ENCODE results near the gene GRAP. TPM values are rescaled to one million over a fixed set of nuclear protein-coding genes. Genes with fewer than 3 reads are reported as not detected.

Gene GRAP
- total and polyA plus RNA-seq, 2 experiments from 2014 or later: 0.24 TPM; not detected in 1

DNA sequence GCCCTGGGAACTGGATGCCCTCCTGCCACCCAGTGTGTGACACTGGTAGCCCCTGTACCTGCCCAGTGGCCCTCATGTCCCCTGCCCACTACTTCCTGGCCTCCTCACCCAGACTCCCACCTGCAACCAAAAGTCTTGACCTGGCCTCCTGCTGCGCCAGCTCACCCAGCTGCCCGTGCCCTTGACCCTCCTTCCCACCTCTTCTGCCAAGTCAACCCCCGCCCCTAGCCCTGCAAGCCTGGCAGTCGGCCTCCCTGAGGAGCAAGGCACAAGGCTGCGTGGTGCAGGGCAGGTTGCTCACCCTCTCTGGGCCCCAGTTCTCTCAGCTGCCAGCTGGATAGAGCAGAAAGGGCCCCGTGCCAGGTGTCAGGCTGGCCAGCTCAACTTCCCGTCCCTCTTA is 29.9 kb downstream of the GRAP start:
- peaks cover 8% of the 10 kb centered on the region for H3K4me1 Mint-ChIP-seq
- peaks cover 4% of the 10 kb centered on the region for H3K27me3 Mint-ChIP-seq (ENCODE audit: insufficient read depth, low read depth, poor library complexity)
- Histone ChIP-seq H4K20me1 (replicated peaks; ENCODE audit: insufficient read depth) (no peaks in the 10 kb centered on the region), H3K79me2 (replicated peaks; ENCODE audit: insufficient read depth) (no peaks in the 10 kb centered on the region), H3F3A (replicated peaks; ENCODE audit: low read depth) (no peaks in the 10 kb centered on the region), H2AFZ (no peak overlapping the region), H3K36me3 (ENCODE audit: insufficient read depth) (no peaks in the 10 kb centered on the region), H3K27me3 (ENCODE audit: insufficient read depth) (no peaks in the 10 kb centered on the region), H3K4me3 (no peak overlapping the region), H3K9me2 (ENCODE audit: insufficient read depth) (no peaks in the 10 kb centered on the region), H3K4me2 (no peak overlapping the region), H3K4me1 (ENCODE audit: insufficient read depth) (no peaks in the 10 kb centered on the region), H3K27ac (ENCODE audit: low read depth) (no peak overlapping the region)
- no peak overlapping the region for H3K27ac Mint-ChIP-seq
- H3K9me3 Mint-ChIP-seq: no peaks in the 10 kb centered on the region
- no peaks in the 10 kb centered on the region for H3K36me3 Mint-ChIP-seq (ENCODE audit: low read depth)
- H3K4me3 Mint-ChIP-seq: no peak overlapping the region
- no peak for TF ChIP-seq JUNB (IDR thresholded peaks at IDR 0.05; ENCODE audit: unreplicated experiment)
- TF ChIP-seq NANOG (IDR thresholded peaks at IDR 0.05; ENCODE audit: borderline replicate concordance): no peak
- no peak for TF ChIP-seq STAT1 (IDR thresholded peaks at IDR 0.05; ENCODE audit: unreplicated experiment)
- TF ChIP-seq, protein P1, sequence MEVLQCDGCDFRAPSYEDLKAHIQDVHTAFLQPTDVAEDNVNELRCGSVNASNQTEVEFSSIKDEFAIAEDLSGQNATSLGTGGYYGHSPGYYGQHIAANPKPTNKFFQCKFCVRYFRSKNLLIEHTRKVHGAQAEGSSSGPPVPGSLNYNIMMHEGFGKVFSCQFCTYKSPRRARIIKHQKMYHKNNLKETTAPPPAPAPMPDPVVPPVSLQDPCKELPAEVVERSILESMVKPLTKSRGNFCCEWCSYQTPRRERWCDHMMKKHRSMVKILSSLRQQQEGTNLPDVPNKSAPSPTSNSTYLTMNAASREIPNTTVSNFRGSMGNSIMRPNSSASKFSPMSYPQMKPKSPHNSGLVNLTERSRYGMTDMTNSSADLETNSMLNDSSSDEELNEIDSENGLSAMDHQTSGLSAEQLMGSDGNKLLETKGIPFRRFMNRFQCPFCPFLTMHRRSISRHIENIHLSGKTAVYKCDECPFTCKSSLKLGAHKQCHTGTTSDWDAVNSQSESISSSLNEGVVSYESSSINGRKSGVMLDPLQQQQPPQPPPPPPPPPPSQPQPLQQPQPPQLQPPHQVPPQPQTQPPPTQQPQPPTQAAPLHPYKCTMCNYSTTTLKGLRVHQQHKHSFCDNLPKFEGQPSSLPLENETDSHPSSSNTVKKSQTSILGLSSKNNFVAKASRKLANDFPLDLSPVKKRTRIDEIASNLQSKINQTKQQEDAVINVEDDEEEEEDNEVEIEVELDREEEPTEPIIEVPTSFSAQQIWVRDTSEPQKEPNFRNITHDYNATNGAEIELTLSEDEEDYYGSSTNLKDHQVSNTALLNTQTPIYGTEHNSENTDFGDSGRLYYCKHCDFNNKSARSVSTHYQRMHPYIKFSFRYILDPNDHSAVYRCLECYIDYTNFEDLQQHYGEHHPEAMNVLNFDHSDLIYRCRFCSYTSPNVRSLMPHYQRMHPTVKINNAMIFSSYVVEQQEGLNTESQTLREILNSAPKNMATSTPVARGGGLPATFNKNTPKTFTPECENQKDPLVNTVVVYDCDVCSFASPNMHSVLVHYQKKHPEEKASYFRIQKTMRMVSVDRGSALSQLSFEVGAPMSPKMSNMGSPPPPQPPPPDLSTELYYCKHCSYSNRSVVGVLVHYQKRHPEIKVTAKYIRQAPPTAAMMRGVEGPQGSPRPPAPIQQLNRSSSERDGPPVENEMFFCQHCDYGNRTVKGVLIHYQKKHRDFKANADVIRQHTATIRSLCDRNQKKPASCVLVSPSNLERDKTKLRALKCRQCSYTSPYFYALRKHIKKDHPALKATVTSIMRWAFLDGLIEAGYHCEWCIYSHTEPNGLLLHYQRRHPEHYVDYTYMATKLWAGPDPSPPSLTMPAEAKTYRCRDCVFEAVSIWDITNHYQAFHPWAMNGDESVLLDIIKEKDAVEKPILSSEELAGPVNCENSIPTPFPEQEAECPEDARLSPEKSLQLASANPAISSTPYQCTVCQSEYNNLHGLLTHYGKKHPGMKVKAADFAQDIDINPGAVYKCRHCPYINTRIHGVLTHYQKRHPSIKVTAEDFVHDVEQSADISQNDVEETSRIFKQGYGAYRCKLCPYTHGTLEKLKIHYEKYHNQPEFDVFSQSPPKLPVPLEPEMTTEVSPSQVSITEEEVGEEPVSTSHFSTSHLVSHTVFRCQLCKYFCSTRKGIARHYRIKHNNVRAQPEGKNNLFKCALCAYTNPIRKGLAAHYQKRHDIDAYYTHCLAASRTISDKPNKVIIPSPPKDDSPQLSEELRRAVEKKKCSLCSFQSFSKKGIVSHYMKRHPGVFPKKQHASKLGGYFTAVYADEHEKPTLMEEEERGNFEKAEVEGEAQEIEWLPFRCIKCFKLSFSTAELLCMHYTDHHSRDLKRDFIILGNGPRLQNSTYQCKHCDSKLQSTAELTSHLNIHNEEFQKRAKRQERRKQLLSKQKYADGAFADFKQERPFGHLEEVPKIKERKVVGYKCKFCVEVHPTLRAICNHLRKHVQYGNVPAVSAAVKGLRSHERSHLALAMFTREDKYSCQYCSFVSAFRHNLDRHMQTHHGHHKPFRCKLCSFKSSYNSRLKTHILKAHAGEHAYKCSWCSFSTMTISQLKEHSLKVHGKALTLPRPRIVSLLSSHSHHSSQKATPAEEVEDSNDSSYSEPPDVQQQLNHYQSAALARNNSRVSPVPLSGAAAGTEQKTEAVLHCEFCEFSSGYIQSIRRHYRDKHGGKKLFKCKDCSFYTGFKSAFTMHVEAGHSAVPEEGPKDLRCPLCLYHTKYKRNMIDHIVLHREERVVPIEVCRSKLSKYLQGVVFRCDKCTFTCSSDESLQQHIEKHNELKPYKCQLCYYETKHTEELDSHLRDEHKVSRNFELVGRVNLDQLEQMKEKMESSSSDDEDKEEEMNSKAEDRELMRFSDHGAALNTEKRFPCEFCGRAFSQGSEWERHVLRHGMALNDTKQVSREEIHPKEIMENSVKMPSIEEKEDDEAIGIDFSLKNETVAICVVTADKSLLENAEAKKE (CRISPR knock-in tag; IDR thresholded peaks at IDR 0.05): no peak
- no peak for TF ChIP-seq ZNF331 (CRISPR knock-in tag; IDR thresholded peaks at IDR 0.05; ENCODE audit: low read depth)
- ATAC-seq: no peak
- no peak for DNase-seq (ENCODE audit: low spot score)

DNA sequence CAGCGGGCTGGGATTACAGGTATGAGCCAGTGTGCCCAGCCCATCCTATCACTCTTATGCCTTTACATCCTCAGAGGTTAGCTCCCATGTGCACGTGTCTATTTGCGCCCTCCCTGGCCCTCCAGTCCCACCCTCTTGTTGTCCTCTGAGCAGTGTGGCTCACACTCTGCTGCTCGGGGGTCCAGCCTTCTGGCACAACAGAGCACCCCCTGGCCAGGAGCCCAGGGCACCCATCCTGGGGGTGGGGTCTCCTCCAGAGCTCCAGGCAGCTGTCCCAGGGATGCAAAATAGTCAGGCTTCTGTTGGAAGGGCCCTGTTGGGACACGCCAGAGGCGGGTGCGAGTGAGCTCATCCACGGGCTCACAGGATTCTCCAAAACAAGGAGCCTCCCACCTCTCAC is 30.5 kb downstream of the GRAP start:
- Mint-ChIP-seq H3K4me1 (peaks cover 9% of the 10 kb centered on the region), H3K36me3 (ENCODE audit: low read depth) (no peaks in the 10 kb centered on the region), H3K4me3 (no peak overlapping the region), H3K27me3 (ENCODE audit: insufficient read depth, low read depth, poor library complexity) (peaks cover 6% of the 10 kb centered on the region), H3K9me3 (no peaks in the 10 kb centered on the region), H3K27ac (no peak overlapping the region)
- H3K27me3 ChIP-seq (ENCODE audit: insufficient read depth): no peaks in the 10 kb centered on the region
- no peaks in the 10 kb centered on the region for H3F3A ChIP-seq (replicated peaks; ENCODE audit: low read depth)
- H3K9me2 ChIP-seq (ENCODE audit: insufficient read depth): no peaks in the 10 kb centered on the region
- no peaks in the 10 kb centered on the region for H3K4me1 ChIP-seq (ENCODE audit: insufficient read depth)
- ATAC-seq (no peak), DNase-seq (ENCODE audit: low spot score) (no peak)
- no peaks in the 10 kb centered on the region for H3K79me2 ChIP-seq (replicated peaks; ENCODE audit: insufficient read depth)
- no peak overlapping the region for H2AFZ ChIP-seq
- no peaks in the 10 kb centered on the region for H3K36me3 ChIP-seq (ENCODE audit: insufficient read depth)
- no peak overlapping the region for H3K4me2 ChIP-seq
- no peak overlapping the region for H3K4me3 ChIP-seq
- H3K27ac ChIP-seq (ENCODE audit: low read depth): no peak overlapping the region
- no peaks in the 10 kb centered on the region for H4K20me1 ChIP-seq (replicated peaks; ENCODE audit: insufficient read depth)
- TF ChIP-seq EZH2 (IDR thresholded peaks at IDR 0.05; ENCODE audit: low read depth, unreplicated experiment) (no peak), EZH2phosphoT487 (IDR thresholded peaks at IDR 0.05; ENCODE audit: unreplicated experiment) (no peak), CREB1 (CRISPR knock-in tag; IDR thresholded peaks at IDR 0.05; ENCODE audit: low read depth) (no peak)
- TF ChIP-seq, protein P1 (CRISPR knock-in tag; IDR thresholded peaks at IDR 0.05): no peak

All from GM23338 (cell line).